Tibial artery (tissue), 4 donors: ENCODE data around the gene ABCG2.

Experiments used
- DNase-seq, 2 donors: peaks; one replicate each; pipeline ENCODE4 v3.0.0-alpha.2; 2019
- H3K27ac ChIP-seq, 2 donors: fragments of 200-600 bp; sonication (generic) in 1 of 2; 1 replicate in 1 of 2; 2 replicates in 1 of 2; pipeline ENCODE4 v1.5.1; 2018 to 2019; ENCODE audit warnings: mild to moderate bottlenecking in 1 of 2
- H3K27me3 ChIP-seq, 2 donors: fragments of 200-600 bp; sonication (generic) in 1 of 2; one replicate each; pipeline versions ENCODE4 v1.5.1 to v1.6.0; 2016 to 2019
- H3K36me3 ChIP-seq, 3 donors: fragments of 200-600 bp; sonication (generic) in 2 of 3; one replicate each; pipeline ENCODE4 v1.5.1; 2016 to 2019; ENCODE audit warnings: mild to moderate bottlenecking in 2 of 3
- H3K4me1 ChIP-seq, 4 donors: fragments of 200-600 bp; sonication (generic) in 2 of 4; 1 replicate in 3 of 4; 2 replicates in 1 of 4; pipeline ENCODE4 v1.5.1; 2016 to 2019
- H3K4me3 ChIP-seq, 2 donors: fragments of 200-600 bp; sonication (generic) in 1 of 2; 1 replicate in 1 of 2; 2 replicates in 1 of 2; pipeline ENCODE4 v1.5.1; 2018 to 2019; ENCODE audit warnings: mild to moderate bottlenecking in 2 of 2
- H3K9me3 ChIP-seq, 3 donors: fragments of 200-600 bp; sonication (generic) in 1 of 3; one replicate each; pipeline ENCODE4 v1.5.1; 2016 to 2019
- intact Hi-C: fragments of 100-400 bp; cut with DNase I; formaldehyde crosslinking; loops from one replicate; pipeline ENCODE4 v1.15.0; 2023; ENCODE audit warnings: low total_unique reads
- TF ChIP-seq, protein P1 (sequence below), 2 experiments: fragments of 200-600 bp in 1 of 2; fragments of 450-650 bp in 1 of 2; IDR thresholded peaks; one replicate each; pipeline ENCODE4 v1.5.1; 2017 to 2019; ENCODE audit warnings: antibody characterized with exemption in 2 of 2, mild to moderate bottlenecking in 1 of 2, moderate library complexity in 1 of 2

The ABCG2 gene

DNA sequence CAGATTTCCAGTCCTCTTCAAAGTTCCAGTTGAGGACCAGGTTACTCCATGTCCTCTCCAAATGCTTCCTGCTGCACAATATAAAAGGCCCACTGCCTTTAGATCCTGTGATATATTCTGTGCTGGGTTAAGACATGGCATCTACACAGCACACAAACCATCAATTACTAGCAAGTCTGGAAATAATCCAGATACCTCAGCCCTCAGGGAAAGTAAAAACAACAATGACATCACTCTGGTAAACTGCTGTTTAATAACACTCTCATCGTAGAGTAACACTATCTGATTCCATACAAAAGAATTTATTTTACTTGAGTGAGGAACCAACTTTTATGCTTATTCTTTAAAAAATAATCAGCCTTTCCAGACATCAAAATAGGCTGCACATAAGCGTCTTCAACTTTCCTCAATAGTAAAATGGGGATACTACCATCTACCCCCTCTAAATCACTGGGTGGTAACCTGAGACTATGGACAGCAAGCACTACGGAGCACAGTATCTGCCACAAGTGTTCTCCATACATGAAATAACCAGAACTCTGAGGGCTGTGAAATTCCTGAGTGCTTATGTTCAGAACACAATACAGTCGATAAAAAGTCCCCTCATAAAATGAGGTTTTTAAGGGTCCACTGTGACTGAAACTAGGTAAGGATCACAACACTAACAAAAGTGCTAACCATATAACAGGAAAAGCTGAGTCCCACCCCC, 53.4 kb downstream of the ABCG2 start:
- intact Hi-C loops: no loop called here
- TF ChIP-seq, protein P1, sequence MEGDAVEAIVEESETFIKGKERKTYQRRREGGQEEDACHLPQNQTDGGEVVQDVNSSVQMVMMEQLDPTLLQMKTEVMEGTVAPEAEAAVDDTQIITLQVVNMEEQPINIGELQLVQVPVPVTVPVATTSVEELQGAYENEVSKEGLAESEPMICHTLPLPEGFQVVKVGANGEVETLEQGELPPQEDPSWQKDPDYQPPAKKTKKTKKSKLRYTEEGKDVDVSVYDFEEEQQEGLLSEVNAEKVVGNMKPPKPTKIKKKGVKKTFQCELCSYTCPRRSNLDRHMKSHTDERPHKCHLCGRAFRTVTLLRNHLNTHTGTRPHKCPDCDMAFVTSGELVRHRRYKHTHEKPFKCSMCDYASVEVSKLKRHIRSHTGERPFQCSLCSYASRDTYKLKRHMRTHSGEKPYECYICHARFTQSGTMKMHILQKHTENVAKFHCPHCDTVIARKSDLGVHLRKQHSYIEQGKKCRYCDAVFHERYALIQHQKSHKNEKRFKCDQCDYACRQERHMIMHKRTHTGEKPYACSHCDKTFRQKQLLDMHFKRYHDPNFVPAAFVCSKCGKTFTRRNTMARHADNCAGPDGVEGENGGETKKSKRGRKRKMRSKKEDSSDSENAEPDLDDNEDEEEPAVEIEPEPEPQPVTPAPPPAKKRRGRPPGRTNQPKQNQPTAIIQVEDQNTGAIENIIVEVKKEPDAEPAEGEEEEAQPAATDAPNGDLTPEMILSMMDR (IDR thresholded peaks at IDR 0.05): no peak
- Histone ChIP-seq H3K9me3 (no peaks in the 10 kb centered on the region), H3K27me3 (no peaks in the 10 kb centered on the region), H3K4me1 (peaks cover 0 to 12% (median 0%) of the 10 kb centered on the region in 4 donors), H3K4me3 (no peak overlapping the region), H3K36me3 (no peaks in the 10 kb centered on the region), H3K27ac (no peak overlapping the region)
- no peak for DNase-seq

DNA sequence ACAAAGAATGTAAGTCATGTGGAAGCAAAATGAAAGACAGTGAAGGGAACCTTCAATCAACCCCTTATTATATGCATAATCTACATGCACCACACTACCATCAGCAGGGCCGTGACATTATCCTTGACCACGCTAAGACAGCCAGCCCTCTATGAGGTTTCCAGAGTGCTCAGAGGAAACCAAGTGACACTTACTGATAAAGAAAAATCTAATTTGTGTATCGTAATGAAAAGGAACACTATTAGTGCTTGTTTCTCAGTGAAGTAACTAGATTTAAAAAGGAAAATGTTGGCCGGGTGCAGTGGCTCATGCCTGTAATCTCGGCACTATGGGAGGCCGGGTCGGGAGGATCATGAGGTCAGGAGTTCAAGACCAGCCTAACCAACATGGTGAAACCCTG, 56.4 kb downstream of the ABCG2 start:
- Histone ChIP-seq H3K36me3 (no peaks in the 10 kb centered on the region), H3K4me1 (no peaks in the 10 kb centered on the region), H3K27ac (no peak overlapping the region), H3K27me3 (no peaks in the 10 kb centered on the region), H3K4me3 (no peak overlapping the region), H3K9me3 (no peaks in the 10 kb centered on the region)
- TF ChIP-seq, protein P1 (IDR thresholded peaks at IDR 0.05): no peak
- DNase-seq: no peak
- intact Hi-C loops: no loop called here

DNA sequence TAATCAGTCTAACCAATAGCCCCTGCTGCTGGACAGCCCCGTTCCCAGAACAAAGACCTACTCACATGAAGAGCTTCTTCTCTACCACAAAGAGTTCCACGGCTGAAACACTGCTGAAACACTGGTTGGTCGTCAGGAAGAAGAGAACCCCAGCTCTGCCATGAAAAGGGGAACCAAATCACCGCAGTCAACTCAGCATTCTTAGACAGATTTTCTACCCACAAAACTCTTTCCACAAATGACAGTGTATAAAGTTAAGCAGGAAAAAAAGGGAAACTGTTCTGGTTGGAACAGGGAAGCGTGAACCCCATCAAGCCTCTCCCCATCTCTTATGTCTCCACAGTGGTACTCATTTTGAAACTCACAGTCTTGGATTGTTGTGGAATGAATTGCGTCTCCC, 57.3 kb downstream of the ABCG2 start:
- H3K36me3 ChIP-seq: no peaks in the 10 kb centered on the region
- intact Hi-C loops: no loop called here
- H3K4me3 ChIP-seq: no peak overlapping the region
- H3K27ac ChIP-seq: no peak overlapping the region
- no peaks in the 10 kb centered on the region for H3K27me3 ChIP-seq
- H3K4me1 ChIP-seq: no peaks in the 10 kb centered on the region
- H3K9me3 ChIP-seq: no peaks in the 10 kb centered on the region
- DNase-seq: peak in 1 of 2 donors; percentile 23
- TF ChIP-seq, protein P1 (IDR thresholded peaks at IDR 0.05): no peak

DNA sequence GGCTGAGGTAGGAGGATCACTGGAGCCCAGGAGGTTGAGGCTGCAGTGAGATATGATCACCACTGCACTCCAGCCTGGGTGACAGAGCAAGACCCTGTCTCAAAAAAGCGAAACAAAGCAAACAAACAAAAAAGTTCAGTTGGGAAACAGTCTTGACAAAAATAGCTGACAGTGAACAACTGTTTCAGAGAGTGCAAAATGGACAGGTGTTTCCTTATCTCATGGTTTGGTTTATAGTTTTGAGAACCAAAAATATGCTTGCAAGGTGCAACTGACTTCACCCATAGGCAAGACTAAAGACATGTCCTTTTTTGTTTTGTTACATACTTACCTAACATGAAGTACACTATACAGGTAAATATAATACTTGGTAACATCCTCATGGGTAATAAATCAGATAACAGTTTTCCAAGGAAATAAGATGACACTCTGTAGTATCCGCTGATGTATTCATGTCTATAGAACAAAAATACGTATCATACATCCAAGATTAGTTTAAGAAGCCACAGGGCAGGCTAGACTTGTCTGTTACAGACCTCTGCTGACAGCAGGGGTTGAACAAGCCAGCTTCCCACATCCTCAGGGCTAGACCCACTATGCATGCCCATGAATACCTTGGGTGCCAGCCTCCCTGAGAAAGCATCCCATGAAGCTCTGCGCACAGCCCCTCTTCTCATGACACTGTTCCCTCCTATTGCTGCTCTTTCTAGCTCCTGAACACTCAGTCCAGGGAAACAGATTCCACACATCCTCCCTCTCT, 59.3 kb downstream of the ABCG2 start:
- DNase-seq: no peak
- Histone ChIP-seq H3K27me3 (no peaks in the 10 kb centered on the region), H3K4me3 (no peak overlapping the region), H3K4me1 (peaks cover 0 to 8% (median 0%) of the 10 kb centered on the region in 4 donors), H3K9me3 (no peaks in the 10 kb centered on the region), H3K36me3 (no peaks in the 10 kb centered on the region), H3K27ac (no peak overlapping the region)
- intact Hi-C loops: no loop called here
- TF ChIP-seq, protein P1 (IDR thresholded peaks at IDR 0.05): no peak

DNA sequence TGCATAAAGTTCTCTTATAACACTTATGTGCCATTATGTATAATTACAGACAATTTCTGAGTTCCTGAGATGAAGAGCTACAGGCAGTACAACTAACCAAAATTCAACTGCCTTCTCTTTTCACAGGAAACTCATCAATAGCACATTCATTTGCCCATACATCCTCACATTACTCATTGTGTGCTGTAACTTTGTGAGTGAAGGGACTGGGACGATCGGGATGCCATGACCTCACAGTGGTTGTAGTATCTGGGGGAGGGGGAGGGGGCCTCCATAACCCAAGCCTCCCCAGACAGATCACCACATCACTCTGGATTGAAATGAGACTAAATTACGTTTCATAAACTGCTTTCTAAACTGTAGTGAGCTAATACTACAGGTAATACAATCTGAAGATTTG, 60.7 kb downstream of the ABCG2 start:
- H3K27ac ChIP-seq: no peak overlapping the region
- H3K4me1 ChIP-seq: peaks cover 0 to 8% (median 0%) of the 10 kb centered on the region in 4 donors
- no peaks in the 10 kb centered on the region for H3K36me3 ChIP-seq
- H3K27me3 ChIP-seq: no peaks in the 10 kb centered on the region
- H3K9me3 ChIP-seq: no peaks in the 10 kb centered on the region
- no peak for DNase-seq
- intact Hi-C loops: no loop called here
- TF ChIP-seq, protein P1 (IDR thresholded peaks at IDR 0.05): no peak
- no peak overlapping the region for H3K4me3 ChIP-seq
